Tibial nerve (tissue), 4 donors: ENCODE results near the gene SMIM23.

Experiments used
- EP300 ChIP-seq, 2 donors: sonication (generic); formaldehyde crosslinking; IDR thresholded peaks; one replicate each; pipeline ENCODE4 v1.6.1; 2017; ENCODE audit warnings: antibody characterized with exemption in 2 of 2, mild to moderate bottlenecking in 1 of 2
- POLR2A ChIP-seq, 2 donors: fragments of 450-650 bp; IDR thresholded peaks; one replicate each; pipeline ENCODE4 v1.6.1; 2017; ENCODE audit warnings: antibody characterized with exemption in 2 of 2, mild to moderate bottlenecking in 2 of 2, moderate library complexity in 2 of 2
- TF ChIP-seq, protein P1 (sequence below), 5 experiments: fragments of 200-600 bp in 3 of 5; fragments of 450-650 bp in 2 of 5; sonication (generic) in 3 of 5; IDR thresholded peaks; one replicate each; pipeline ENCODE4 v1.5.1; 2016 to 2019; ENCODE audit warnings: antibody characterized with exemption in 5 of 5, mild to moderate bottlenecking in 3 of 5, moderate library complexity in 2 of 5

DNA sequence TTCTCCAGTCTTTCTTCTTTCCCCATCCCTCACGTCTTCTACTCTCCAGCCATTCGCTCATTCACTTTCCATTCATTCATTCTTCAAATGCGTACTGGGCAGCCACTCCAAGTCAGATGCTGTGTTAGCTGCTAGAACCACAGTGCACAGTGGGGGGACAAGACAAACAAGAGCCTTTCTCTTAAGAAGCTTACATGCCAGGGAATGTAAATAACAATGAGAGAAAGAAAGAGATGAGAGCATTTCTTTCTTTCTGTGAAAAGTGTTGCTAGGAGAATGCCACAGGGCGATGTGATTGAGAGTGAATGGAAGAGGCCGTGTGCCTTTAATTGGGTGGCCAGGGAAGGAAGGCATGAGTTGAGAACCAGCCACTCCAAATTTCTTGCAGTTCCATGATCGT is 46.3 kb upstream of the SMIM23 start:
- TF ChIP-seq, protein P1, sequence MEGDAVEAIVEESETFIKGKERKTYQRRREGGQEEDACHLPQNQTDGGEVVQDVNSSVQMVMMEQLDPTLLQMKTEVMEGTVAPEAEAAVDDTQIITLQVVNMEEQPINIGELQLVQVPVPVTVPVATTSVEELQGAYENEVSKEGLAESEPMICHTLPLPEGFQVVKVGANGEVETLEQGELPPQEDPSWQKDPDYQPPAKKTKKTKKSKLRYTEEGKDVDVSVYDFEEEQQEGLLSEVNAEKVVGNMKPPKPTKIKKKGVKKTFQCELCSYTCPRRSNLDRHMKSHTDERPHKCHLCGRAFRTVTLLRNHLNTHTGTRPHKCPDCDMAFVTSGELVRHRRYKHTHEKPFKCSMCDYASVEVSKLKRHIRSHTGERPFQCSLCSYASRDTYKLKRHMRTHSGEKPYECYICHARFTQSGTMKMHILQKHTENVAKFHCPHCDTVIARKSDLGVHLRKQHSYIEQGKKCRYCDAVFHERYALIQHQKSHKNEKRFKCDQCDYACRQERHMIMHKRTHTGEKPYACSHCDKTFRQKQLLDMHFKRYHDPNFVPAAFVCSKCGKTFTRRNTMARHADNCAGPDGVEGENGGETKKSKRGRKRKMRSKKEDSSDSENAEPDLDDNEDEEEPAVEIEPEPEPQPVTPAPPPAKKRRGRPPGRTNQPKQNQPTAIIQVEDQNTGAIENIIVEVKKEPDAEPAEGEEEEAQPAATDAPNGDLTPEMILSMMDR (IDR thresholded peaks at IDR 0.05), result no peak
- TF ChIP-seq POLR2A (IDR thresholded peaks at IDR 0.05) (no peak), EP300 (IDR thresholded peaks at IDR 0.05) (no peak)
